ENCODE measurements around the gene GALNT16. TPM values are rescaled to one million over a fixed set of nuclear protein-coding genes. Genes with fewer than 3 reads are reported as not detected.
"Not testable (repeated sequence)": the region's sequence is repeated elsewhere in the genome, so short reads cannot be mapped to it uniquely, and the experiment has no call there.

The GALNT16 gene
- total and polyA plus RNA-seq, 11 donors = 17.0 to 81.6 (median 51.3) TPM

DNA sequence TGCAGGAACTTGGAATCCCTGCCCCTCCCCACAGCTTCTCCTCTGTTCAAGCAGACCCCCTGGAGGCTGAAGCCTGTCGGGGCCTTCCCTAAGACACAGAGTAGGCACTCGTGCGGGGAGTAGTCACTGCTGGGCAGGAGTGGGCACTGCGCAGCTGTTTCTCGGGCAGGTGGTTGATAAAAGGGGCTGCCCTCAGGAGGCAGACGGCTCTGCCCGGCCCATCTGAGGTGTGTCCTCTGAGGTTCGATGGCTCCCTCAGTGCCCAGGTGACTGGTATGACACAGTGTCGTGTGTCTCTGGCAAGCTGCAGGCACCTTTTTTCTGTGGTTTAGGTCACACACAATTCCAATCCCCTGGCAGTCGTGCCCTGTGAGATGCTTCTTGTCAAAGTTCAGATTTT lies 10.1 kb downstream of the GALNT16 start:
- 75 to 82% (median 82%) methylated on average over 10 of the region's 10 CpGs for WGBS, 4 donors
- peak overlapping the region in 4 of 12 donors; percentile 2 to 43 (median 22) for H3K27ac ChIP-seq
- no peaks in the 10 kb centered on the region for H3K9me3 ChIP-seq
- DNase-seq (no peak), ATAC-seq (no peak)
- H3K36me3 ChIP-seq = no peaks in the 10 kb centered on the region
- H3K4me1 ChIP-seq = peaks cover 0 to 74% (median 43%) of the 10 kb centered on the region in 12 donors
- TF ChIP-seq, protein P1, sequence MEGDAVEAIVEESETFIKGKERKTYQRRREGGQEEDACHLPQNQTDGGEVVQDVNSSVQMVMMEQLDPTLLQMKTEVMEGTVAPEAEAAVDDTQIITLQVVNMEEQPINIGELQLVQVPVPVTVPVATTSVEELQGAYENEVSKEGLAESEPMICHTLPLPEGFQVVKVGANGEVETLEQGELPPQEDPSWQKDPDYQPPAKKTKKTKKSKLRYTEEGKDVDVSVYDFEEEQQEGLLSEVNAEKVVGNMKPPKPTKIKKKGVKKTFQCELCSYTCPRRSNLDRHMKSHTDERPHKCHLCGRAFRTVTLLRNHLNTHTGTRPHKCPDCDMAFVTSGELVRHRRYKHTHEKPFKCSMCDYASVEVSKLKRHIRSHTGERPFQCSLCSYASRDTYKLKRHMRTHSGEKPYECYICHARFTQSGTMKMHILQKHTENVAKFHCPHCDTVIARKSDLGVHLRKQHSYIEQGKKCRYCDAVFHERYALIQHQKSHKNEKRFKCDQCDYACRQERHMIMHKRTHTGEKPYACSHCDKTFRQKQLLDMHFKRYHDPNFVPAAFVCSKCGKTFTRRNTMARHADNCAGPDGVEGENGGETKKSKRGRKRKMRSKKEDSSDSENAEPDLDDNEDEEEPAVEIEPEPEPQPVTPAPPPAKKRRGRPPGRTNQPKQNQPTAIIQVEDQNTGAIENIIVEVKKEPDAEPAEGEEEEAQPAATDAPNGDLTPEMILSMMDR (IDR thresholded peaks at IDR 0.05) = no peak
- TF ChIP-seq POLR2A (IDR thresholded peaks at IDR 0.05) = no peak
- intact Hi-C loops (cut with DNase I) = no loop called here
- H3K27me3 ChIP-seq = no peaks in the 10 kb centered on the region
- H3K4me3 ChIP-seq = no peak overlapping the region

DNA sequence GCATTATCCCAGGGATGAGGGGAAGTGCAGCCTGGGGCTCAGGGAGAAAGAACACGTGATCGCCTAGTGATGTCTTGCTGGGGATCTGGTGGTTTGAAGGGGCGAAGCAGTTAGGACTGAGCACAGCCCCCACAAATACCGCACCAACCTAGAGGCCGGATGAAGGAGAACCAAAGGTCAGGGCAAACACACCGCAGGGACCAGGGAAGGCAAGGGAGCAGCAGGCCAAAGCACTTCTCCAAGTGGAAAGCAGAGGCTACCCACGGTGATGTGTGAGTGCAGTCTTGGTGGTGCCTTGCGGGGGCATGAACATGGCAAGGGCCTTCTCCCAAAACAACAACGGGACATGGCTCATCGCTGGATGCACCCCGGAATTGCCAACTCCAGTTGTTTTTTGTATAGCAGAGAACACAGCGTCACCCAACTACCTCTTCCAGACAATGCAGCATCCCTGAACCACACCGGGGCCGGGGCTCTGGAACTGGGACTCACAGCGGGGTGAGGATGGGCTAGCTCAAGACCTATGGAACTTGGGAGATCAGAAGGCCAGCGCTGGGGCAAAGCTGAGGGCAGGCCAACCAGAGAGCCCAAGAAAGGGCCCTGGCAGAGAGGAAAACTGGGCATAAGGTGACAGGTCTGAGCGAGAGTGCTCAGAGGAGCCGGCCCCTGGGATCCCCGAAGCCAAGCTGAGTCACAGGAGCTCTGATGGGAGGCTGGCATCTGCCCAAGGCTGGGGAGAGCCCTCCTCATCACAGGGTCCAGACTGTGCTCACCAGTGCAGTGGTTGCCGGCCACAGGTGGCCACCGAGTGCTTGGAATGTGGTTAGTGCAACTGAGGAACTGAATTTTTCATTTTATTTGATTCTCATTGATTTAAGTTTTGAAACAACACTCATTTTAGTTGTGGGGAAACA lies 11.1 kb downstream of the GALNT16 start:
- peaks cover 0 to 74% (median 35%) of the 10 kb centered on the region in 12 donors for H3K4me1 ChIP-seq
- H3K4me3 ChIP-seq = no peak overlapping the region
- 74 to 80% (median 78%) methylated on average over 20 to 21 of the region's 21 CpGs for WGBS, 4 donors
- peak in 4 of 5 donors; percentile 33 to 81 (median 68) for DNase-seq
- no peaks in the 10 kb centered on the region for H3K36me3 ChIP-seq
- intact Hi-C loops (cut with DNase I) = no loop called here
- no peaks in the 10 kb centered on the region for H3K9me3 ChIP-seq
- H3K27ac ChIP-seq = peak overlapping the region in 8 of 12 donors; percentile 2 to 48 (median 24)
- ATAC-seq = peak; percentile 5 to 58 (median 47)
- H3K27me3 ChIP-seq = no peaks in the 10 kb centered on the region
- TF ChIP-seq, protein P1 (IDR thresholded peaks at IDR 0.05) = no peak
- TF ChIP-seq POLR2A (IDR thresholded peaks at IDR 0.05) = no peak

DNA sequence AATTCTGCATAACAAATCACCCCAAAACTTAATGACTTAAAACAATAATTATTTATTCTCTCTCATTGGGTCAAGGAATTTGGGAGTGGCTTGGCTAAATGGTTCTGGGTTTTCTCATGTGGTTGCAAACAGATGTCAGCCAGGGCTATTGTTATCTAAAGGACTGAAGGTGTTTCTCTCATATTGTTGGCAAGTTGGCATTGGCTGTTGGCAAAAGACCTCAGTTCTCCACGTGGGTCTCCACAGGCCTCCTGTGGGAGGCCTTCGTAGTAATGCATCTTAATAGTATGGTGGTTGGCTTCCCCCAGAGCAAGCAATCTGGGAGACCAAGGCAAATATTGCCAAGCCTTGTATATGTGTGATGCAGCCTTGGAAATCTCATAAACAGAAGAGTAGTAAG lies 14.4 kb downstream of the GALNT16 start:
- Histone ChIP-seq H3K27ac (peak overlapping the region in 7 of 12 donors; percentile 33 to 75 (median 53)), H3K4me1 (peaks cover 0 to 44% (median 11%) of the 10 kb centered on the region in 12 donors), H3K27me3 (no peaks in the 10 kb centered on the region), H3K4me3 (no peak overlapping the region), H3K9me3 (no peaks in the 10 kb centered on the region), H3K36me3 (no peaks in the 10 kb centered on the region)
- WGBS, 4 donors = 21 to 41% (median 39%) methylated on average over 2 of the region's 2 CpGs
- ATAC-seq (peak; percentile 84 to 89 (median 86)), DNase-seq (peak in 4 of 5 donors; percentile 36 to 65 (median 52))
- TF ChIP-seq, protein P1 (IDR thresholded peaks at IDR 0.05) = no peak
- no peak for TF ChIP-seq POLR2A (IDR thresholded peaks at IDR 0.05)
- intact Hi-C loops (cut with DNase I) = no loop called here

DNA sequence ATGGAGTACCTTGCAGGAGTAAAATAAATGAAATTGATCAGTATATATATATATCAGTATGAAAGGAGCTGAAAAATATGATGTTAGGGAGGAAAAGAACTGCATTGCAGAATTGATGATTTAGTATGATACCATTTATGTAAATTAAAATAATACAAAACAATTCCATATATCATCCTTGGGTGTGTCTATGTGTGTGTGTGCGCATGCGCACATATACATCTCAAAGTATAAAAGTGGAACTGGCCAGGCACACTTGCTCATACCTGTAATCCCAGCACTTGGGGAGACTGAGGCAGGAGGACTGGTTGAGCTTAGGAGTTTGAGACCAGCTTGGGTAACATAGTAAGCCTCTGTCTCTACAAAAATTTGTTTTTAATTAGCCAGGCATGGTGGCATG lies 15.4 kb downstream of the GALNT16 start:
- intact Hi-C loops (cut with DNase I) = no loop called here
- Histone ChIP-seq H3K27me3 (no peaks in the 10 kb centered on the region), H3K27ac (peak overlapping the region in 2 of 12 donors; percentile 50 to 53), H3K4me1 (peaks cover 0 to 43% (median 9%) of the 10 kb centered on the region in 12 donors), H3K4me3 (no peak overlapping the region), H3K36me3 (no peaks in the 10 kb centered on the region), H3K9me3 (no peaks in the 10 kb centered on the region)
- 97 to 99% (median 99%) methylated on average over 2 of the region's 2 CpGs for WGBS, 4 donors
- no peak for ATAC-seq
- DNase-seq = no peak
- TF ChIP-seq, protein P1 (IDR thresholded peaks at IDR 0.05) = no peak
- TF ChIP-seq POLR2A (IDR thresholded peaks at IDR 0.05) = no peak

DNA sequence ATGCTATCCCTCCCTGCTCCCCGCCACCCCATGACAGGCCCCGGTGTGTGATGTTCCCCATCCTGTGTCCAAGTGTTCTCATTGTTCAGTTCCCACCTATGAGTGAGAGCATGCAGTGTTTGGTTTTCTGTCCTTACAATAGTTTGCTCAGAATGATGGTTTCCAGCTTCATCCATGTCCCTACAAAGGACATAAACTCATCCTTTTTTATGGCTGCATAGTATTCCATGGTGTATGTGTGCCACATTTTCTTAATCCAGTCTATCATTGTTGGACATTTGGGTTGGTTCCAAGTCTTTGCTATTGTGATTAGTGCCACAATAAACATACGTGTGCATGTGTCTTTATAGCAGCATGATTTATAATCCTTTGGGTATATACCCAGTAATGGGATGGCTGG lies 17.4 kb downstream of the GALNT16 start:
- H3K4me1 ChIP-seq = peaks cover 0 to 43% (median 11%) of the 10 kb centered on the region in 12 donors
- H3K27me3 ChIP-seq; intact Hi-C loops (cut with DNase I); DNase-seq; ATAC-seq; H3K36me3 ChIP-seq; H3K4me3 ChIP-seq; H3K9me3 ChIP-seq; H3K27ac ChIP-seq: not testable (repeated sequence)
- 94 to 100% (median 98%) methylated on average over 2 to 3 of the region's 3 CpGs for WGBS, 4 donors

Data from heart left ventricle (tissue), 16 donors.